ENCODE data around the gene TRIP4.
"Not testable (repeated sequence)": the region's sequence is repeated elsewhere in the genome, so short reads cannot be mapped to it uniquely, and the experiment has no call there.

The TRIP4 gene

GRCh38 chr15:64387562-64388168, at the start of gene TRIP4:
Gene TRIP4 (plus strand): TSS chr15:64387836. CDS start chr15:64387864, 28 bp downstream.
- DNase-seq, result peak; percentile 97

GRCh38 chr15:64340355-64340754, 47.3 kb upstream of the TRIP4 start:
- DNase-seq, result no peak

GRCh38 chr15:64341961-64342360, 45.7 kb upstream of the TRIP4 start:
- no peak for DNase-seq

- no peak for DNase-seq
Measured at GRCh38 chr15:64343222-64343621, 44.4 kb upstream of the TRIP4 start.

- no peak for DNase-seq
Measured at GRCh38 chr15:64343841-64344240, 43.8 kb upstream of the TRIP4 start.

GRCh38 chr15:64344651-64345294, 42.9 kb upstream of the TRIP4 start:
- no peak for DNase-seq

GRCh38 chr15:64346242-64346641, 41.4 kb upstream of the TRIP4 start:
- not testable (repeated sequence) for DNase-seq

- no peak for DNase-seq
Measured at GRCh38 chr15:64348455-64348854, 39.2 kb upstream of the TRIP4 start.

GRCh38 chr15:64349375-64349774, 38.3 kb upstream of the TRIP4 start:
- DNase-seq, result no peak

GRCh38 chr15:64351265-64351664, 36.4 kb upstream of the TRIP4 start:
- DNase-seq, result no peak

GRCh38 chr15:64354688-64355344, 32.8 kb upstream of the TRIP4 start:
- DNase-seq, result no peak

- DNase-seq, result no peak
Measured at GRCh38 chr15:64355348-64355943, 32.2 kb upstream of the TRIP4 start.

GRCh38 chr15:64355944-64356709, 31.5 kb upstream of the TRIP4 start, which contains the start of gene CSNK1G1:
Gene CSNK1G1 (minus strand): TSS chr15:64356173. CDS start chr15:64300499, 55,674 bp downstream.
- DNase-seq, result peak; percentile 95

GRCh38 chr15:64356710-64357040, 31.0 kb upstream of the TRIP4 start:
- no peak for DNase-seq

- no peak for DNase-seq
Measured at GRCh38 chr15:64361259-64361658, 26.4 kb upstream of the TRIP4 start.

- no peak for DNase-seq
Measured at GRCh38 chr15:64369078-64369607, 18.5 kb upstream of the TRIP4 start.

- DNase-seq, result not testable (repeated sequence)
Measured at GRCh38 chr15:64371383-64371782, 16.3 kb upstream of the TRIP4 start.

GRCh38 chr15:64373360-64373759, 14.3 kb upstream of the TRIP4 start:
- DNase-seq, result no peak

GRCh38 chr15:64379216-64379960, 8.2 kb upstream of the TRIP4 start:
- DNase-seq, result no peak

- not testable (repeated sequence) for DNase-seq
Measured at GRCh38 chr15:64380130-64380870, 7.3 kb upstream of the TRIP4 start.

Data from CD4-positive, alpha-beta T cell treated with Interleukin-17A for 1 hour (primary cell).